MV-4-11 (cell line): Measurements from ENCODE around the gene PNO1.
"Not testable (repeated sequence)": the region's sequence is repeated elsewhere in the genome, so short reads cannot be mapped to it uniquely, and the experiment has no call there.

Source experiments
- DNase-seq: peaks from one replicate; lab custom pipeline; 2025; lab: John Stamatoyannopoulos, UW

Gene PNO1

DNA sequence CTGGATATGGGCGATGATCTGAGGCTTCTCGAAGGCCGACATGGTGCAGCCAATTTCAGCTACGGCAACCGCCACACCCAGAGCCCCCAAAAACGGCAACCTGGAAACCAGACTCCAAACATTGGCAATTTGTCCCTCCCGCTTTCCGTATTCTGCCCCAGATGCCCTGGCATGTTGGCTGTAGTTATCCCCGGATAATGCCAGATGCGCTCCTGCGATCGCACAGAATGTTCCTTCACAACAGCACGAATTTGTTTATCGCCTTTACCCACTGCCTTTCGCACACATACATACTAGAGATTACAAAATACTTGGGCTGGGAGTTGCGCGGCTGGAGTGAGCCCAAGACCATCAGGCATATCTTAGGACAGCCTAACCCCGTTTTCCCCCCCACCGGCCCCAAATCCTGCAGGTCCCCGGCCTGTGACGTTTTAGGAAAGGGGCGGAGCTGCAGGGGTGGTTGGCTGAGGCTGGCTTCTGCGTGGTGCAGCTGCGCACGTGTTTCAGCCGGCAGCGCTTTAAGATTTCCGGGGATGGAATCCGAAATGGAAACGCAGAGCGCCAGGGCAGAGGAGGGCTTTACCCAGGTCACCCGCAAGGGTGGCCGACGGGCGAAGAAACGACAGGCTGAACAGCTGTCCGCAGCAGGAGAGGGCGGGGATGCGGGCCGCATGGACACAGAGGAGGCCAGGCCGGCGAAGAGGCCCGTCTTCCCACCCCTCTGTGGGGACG is at the start of gene PNO1:
PNO1 (plus strand) TSS at position 487 of the 732 bp plus-strand sequence; CDS start at position 534, 47 bp downstream.
- peak; percentile 93 for DNase-seq

DNA sequence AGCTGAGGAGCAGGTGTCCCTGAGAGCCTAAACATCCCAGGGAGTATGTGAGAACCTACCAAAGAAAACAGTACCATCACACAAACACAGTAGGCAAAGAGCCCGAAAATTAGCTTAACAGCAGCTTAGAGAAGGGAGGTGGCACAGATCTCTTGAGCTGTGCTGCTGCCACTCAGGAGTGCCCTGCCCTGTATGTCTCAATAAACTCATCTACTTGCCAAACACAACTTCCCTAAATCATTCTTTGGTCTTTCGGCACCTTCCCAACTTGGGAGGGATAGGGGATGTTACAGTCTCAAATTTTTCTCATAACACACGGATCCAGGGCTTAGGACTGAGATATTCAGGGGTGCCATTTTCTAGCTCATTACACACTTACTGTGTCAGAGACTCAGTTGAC is 49.6 kb upstream of the PNO1 start:
- peak; percentile 72 for DNase-seq

DNA sequence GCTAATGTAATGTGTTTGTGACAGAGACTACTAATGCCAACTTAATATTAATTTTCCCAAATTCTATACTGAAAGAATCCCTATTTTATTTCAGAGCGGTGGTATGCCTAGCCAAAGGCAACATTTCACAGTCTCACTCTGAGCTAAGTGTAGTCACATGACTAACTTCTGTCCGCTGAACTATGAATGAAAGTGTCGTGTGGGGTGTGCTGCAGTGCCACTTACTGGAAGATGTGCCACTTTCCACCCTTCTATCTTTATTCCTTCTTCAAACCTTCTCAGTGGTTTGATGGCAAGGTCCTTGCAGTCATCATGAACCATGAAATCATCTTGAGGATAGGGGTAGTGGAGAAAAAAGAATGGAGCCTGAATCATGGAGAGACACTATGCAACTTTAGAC is 47.6 kb upstream of the PNO1 start:
- peak; percentile 55 for DNase-seq

DNA sequence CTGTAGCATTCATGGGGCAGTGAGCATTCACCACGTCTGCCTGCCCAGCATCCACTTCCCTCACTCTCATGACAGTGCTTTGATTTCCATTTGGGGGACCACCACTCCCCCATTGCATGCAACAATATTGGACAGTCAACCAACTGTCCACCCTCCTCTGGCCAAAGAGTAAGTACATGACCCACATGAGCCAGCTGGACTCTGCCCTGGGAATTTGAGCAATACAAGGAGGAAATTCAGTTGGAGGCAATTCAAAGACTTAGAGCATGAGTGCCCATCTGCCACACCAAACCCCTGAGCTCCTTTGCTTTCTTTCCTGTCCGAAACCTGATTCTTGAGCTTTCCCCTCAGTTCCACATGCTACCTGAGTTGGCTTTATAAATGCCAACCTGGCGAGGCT is 41.7 kb upstream of the PNO1 start:
- no peak for DNase-seq

DNA sequence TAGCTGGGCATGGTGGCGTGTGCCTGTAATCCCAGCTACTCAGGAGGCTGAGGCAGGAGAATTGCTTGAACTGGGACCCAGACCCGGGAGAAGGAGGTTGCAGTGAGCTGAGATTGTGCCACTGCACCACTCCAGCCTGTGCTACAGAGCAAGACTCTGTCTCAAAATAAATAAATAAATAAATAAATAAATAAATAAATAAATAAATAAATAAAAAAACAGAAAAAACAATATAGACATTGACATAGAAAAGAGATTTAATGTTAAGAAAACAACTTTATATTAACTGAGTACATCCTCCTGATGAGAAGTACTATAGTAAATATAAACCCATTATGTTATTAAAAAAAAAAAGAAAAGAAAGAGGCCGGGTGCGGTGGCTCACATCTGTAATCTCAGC is 39.8 kb upstream of the PNO1 start:
- DNase-seq = not testable (repeated sequence)

DNA sequence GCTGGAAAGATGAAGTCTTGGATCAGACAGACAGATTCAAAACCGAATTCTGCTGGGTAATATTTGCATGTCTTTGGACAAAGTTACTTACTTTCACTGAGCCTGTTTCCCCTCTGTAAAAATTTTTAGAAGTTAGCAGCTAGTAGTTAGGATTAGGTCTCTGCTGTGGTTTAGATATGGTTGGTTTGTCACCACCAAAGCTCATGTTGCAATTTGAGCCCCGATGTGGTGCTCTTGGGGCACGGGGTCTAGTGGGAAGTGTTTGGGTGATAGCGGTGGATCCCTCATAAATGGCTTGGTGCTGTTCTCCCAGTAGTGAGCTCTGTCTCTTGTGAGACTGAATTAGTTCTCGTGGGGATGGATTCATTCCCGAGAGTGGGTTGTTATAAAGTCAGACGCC is 38.9 kb upstream of the PNO1 start:
- peak; percentile 69 for DNase-seq

DNA sequence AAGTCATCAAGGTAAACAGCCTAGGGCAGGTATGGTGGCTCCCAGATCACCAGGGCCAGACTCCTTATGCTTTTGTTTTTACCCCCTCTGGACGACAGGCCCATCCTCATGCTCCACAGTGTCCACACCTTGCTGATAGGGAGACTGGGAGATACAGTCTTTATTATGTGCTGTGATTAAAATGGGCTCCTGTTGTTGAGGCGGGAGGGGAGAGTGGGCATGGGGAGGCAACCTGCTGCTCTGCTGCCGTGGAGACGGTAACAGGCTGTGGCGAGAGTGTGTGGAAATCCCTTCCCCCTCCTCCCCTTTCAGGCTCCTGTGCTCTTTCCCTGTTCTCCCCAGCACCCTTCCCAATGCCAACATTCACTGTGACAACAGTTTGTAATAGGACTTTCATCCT is 38.2 kb upstream of the PNO1 start:
- DNase-seq = no peak

DNA sequence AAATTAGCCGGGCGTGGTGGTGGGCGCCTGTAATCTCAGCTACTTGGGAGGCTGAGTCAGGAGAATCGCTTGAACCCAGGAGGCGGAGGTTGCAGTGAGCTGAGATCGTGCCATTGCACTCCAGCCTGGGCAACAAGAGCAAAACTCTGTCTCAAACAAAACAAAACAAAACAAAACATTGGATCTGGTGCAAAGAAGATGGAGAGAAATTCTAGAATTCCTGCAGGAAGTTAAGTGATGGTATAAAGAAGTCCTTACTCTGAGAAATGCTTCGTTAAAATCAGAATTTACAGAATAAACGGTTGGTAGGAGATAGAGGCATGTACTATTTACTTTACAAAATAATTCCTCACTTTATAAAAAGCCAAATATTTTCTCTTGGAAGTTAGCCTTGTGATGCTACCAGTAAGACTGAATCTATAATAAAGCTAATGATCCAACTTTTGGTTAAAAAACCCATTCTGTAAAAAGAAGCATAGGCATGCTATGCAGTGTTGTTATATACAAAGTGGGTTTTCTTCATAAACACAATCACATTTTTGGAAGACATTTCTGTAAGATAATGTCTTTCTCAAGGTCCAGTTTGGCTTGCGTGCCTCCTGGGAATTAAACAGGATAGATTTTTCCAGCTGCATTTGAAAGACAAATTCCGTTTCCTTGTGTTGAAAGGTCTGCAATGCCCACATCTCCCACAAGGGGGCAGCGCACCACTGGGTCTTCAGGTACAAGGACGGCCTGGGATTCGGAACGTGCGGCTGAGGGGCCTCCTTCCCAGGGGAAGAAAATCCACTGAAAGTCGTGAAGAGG is 35.6 kb upstream of the PNO1 start:
- peak; percentile 59 for DNase-seq

DNA sequence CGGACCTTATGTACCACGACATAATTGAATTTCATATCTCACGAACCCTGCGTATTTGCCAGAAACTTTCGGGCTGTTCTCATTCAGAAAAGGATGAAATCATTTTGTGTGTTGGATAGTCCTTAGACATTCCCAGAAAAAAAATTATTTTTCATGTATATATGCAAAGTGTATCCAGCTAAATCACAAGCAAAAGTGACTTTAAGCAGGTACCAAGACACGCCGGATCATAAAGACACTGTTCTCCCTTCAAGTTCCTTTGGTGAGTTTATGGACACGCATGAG is 35.1 kb upstream of the PNO1 start:
- no peak for DNase-seq

DNA sequence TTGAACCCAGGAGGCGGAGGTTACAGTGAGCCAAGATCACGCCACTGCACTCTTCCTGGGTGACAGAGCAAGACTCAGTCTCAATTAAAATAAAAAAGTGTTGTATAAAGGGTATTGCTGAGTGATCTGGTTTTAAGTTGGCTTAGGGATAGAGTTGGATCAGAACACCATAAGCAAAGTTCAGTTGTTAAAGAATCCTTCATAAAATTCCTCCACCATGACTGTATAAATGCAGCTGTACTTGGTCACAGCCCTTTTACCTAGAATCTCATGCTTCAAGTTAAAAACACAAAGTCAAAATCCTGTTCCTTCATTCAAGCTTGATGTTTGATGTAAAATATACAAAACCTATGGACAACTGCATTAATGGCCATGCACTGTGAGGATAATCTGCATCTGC is 33.4 kb upstream of the PNO1 start:
- DNase-seq = no peak

DNA sequence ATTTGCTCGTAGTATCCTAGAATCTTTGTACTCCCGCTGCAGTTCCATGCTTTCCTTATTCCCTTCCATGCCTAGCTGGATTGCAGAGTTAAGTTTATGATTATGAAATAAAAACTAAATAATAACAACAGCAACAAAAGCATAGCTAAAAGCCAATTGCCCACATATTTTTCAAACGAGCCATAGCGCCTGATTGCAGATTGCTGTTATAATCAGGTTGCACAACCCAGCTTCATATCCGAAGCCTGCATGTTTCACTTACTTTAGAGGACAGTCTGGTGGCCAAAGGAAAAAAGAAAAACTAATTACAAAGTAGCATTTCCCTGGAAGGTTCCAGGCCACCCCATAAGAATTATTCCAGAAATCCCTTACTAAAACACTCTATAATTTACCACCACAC is 31.9 kb upstream of the PNO1 start:
- no peak for DNase-seq

DNA sequence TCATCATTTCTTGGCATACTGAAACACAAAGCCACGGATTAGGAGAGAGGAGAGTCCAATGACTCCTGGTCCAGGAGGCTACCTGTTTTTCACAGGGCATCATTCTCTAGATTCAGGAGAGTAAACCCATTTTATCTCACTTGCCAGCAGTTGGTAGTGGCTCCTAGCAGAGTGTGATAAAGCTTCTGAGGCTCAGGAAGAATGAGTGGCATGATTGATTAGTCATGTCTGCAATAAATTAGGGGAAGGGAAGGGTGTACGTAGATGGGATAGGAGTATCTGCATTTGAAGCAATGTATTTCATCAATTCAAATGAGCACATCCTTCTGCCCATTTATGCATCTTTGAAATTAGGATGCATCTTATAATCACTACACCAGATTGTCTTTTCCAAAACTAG is 31.1 kb upstream of the PNO1 start:
- no peak for DNase-seq

DNA sequence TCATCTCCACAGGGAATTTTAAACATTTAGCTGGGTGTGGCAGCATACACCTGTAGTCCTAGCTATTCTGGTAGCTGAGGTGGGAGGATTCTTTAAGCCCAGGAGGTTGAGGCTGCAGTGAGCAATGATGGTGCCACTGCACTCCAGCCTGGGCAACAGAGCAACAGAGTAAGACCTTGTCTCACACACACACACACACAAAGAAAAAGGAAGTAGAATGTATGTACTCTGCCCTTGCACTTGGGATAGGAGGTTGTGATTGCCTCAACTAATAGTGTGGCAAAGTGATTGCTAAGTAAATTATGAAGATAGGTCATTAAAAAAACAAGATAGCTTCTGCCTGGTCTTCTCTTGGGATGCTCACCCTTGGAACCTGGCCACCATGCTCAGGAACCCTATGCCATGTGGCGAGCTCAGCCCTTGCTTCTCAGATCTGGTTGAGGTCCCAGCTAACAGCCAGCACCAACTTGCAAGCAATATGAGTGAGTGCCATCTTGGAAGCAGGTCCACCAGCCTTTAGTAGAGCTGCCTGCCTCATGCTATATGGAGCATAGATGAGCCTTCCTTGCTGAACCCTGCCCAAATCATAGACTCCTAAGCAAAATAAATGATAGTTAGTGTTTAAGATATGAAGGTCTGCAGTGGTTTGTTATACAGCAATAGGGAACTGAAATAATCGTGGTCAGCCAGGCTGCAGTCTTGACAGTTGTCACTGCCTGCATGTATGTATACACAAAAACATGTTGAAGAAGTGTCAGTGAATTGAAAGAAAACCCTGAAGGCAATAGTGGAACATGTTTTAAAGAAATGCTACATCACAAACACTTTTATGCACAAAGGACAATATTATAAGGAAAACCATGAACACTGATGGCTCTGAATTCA is 30.1 kb upstream of the PNO1 start:
- peak; percentile 77 for DNase-seq

DNA sequence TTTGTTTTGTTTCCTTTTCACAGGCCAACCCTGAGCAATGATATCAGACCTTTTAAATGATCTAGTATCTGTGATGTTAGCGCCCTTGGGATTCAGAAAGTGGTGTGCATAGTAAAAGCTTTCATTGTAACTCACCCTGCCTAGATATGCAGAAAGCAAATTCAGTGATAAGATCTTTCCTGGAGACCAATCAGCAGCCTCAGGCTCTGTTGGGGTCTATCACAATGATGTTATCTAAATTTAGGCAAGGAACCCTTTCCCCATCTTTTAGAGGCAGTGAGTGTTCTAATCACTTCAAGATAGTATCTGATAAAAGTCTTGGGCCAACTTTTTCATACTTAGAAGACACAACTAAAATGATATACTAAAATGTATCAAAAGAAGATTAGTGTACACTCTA is 23.6 kb upstream of the PNO1 start:
- no peak for DNase-seq

DNA sequence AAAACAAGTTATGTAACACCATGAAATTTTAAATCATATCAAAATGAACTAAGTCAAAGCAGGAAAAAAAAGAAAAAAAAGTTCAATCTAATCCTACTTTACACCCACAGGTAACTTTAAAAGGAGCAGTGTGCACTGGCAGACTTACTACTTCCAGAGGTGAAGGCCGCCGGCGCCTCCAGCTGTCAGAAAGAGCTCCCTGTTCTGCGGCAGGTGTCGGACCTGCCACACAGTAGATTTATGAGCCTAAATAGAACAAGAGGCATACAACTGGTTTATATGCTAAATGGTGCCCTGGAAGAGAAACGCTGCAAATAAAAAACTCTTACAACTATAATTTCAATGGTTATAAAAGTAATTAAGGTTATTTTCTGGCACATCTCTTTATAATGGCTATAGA is 23.1 kb upstream of the PNO1 start:
- DNase-seq = no peak

DNA sequence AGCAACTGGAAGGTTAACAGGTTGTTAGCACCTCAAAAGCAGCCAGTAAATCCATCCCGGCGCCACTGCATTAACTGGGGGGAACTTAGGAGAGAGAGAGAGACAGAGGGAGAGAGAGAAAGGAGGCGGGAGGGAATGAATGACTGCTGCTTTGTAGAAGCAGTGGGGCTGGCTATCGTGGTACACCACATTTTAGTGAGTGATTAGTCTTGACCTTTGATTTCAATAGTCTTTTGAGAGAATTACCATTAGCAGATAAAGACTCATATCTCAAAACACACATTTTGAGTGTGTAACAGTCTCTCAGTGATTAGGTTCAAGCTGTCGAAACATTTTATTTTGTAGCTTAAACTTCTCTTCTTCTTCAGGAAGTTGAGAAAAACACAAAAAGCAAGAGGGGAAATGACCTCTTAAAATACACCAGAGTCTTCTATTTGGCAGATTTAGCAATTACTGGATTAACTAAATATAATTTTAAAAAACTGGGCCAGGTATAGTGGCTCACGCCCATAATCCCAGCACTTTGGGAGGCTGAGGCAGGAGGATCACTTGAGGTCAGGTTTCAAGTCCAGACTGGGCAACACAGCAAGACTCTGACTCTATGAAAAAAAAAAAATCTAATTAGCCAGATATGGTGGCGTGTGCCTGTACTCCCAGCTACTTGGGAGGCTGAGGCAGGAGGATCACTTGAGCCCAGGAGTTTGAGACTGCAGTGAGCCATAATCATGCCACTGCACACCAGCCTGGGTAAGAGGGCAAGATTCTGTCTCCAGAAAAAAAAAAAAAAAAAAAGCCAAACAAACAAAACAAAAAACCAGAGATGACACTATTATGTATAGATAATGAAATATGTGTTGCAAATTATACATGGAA is 22.0 kb upstream of the PNO1 start:
- DNase-seq = no peak

DNA sequence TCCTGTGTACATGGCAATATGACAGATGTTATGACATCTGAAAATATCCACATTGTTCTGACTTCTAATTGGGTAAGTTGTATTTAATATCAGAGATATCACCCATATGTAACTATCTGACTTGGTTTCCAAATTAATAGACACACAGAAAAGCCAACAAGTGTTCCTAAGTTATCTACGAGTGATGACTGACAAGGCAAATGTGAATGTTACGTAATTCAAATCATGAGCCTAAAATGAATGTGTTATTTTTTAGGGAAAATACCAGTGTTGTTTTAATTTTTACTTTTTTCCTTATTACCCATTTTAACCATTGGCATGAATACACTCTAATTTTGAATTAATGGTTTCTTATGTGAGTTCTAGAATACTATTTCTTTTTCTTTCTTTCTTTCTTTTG is 15.8 kb upstream of the PNO1 start:
- no peak for DNase-seq

DNA sequence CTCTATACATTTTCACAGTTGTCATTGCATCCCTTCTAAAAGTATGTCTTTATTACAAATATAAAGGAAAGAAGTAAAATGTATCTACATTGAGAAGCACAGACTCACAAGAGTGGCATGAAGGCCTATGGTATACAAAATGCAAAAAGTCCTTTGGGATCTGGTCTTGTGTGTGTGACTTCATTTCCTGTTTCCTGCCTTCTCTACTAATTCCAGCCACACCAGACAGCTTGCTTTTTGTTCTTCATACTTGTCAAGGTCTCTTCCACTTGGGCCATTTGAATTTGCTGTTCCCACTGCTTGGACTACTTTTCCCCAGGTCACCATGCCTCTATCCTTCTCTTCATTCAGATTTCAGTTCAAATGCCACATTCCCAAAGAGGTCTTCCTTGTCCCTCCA is 6.7 kb upstream of the PNO1 start:
- DNase-seq = no peak

DNA sequence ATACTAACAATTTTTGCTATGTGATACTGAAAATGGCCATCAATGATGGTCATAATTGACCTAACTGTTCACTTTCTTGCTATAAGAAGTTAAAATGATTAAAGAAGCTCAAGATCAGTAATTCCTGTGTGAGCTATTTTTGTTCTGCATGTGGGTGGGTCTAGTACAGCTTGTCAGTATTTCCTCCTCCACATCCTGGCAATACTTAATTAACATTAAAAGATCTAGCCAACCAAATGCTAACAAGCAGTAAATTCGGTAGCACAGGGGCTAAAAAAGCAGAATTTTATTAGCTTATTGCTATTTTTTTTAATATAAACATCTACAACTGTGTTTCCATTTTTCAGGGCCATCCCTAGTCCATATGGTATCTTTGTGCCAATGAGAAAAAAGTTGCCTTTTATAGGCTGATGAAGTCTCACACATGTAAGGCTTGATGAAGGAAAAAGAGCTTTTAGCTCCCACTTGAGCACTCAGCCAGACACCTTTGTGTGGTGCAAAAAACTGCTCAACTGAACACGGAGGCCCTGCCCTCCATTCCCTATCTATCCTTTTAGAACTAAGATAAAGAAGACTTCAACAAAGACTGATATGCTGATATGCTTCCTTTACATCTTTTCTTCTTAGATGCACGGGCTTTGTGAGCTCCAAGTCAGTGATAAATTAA is 4.9 kb upstream of the PNO1 start:
- DNase-seq = no peak

DNA sequence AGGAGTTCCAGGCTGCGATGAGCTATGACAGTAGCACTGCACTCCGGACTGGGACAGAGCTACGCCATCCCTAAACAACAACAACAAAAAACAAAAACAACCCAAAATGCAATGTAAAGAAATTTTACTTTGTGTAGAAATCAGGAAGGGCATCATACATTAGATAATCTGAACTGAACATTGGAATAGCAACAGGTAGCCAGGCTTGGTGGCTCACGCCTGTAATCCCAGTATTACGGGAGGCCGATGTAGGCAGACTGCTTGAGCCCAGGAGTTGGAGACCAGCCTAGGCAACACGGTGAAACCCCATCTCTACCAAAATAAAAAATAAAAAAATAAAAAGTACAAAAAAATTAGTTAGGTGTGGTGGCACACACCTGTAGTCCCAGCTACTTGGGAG is 2.1 kb upstream of the PNO1 start:
- no peak for DNase-seq

DNA sequence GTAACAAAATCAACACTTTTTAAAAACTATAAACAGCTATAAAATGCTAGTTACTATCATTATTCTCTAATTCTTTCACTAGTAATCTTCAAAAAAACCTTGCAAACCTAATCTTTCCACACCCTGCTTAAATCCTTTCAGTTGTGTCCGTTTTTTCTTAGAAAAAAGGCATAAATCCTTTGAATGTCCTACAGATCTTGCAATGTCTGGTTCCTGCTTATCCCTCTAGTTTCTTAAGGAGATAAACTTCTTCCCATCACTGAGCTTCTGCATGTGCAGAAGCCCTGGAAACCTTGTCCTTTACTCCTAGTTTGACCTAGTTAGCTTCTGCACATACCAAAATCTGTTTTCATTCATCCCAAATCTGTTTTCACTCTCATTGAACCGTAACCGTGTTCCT is 1.3 kb upstream of the PNO1 start:
- DNase-seq = no peak
